GM19099 (cell line): ENCODE data around the gene CD22.
A peak's percentile ranks its signal among the peaks of the same experiment; 100 is the strongest.

ENCODE experiments used
- POLR2A ChIP-seq: IDR thresholded peaks from 3 replicates; pipeline ENCODE4 v1.6.1; 2011; ENCODE audit warnings: low read depth; ENCODE audit not compliant: insufficient read length; ENCODE audit errors: extremely low read depth

Gene CD22

DNA sequence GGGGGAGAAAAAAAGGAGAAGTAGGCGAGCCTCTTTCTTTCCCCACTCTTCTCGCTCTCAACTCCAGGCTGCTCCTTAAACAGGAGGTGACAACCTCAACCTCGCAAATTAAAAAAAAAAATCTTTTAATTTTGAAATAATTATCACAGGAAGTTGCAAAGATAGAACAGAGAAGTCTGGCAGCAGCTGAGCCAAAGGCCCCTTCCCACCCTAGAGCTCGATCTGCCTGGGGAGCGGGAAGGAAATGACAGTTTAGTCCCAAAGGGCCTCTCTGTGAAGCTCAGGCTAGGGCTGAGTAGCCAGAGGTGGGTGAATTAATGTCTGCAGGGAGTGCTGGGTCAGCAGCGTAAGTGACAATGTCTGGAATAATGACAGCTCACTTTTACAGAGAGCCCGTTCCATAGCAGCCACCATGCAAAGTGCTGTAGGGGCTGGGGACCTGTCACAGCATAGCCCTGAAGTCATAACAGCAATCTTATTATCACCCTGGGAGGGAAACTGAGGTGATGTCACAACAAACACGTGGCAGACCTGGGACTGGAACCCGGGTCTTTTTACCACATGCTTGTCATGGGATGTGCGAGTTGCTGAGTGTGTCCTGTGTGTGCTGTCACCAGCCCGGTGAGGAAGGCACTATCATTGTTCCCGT lies 8.8 kb upstream of the CD22 start:
- no peak for TF ChIP-seq POLR2A

DNA sequence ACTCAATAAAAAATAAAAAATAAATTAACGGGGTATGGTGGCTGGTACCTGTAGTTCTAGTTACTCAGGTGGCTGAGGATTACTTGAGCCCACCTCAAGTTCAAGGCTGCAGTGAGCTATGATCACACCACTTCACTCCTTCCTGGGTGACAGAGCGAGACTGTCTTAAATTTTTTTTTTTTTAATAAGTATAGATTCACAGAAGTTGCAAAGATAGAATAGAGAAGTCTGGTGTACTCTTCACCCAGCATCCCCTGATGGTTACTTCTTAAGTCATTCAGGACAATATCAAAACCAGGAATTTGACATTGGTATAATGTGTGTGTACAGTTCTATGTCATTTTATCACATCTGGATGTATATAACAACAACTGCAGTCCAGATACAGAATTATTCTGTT lies 7.7 kb upstream of the CD22 start:
- no peak for TF ChIP-seq POLR2A

DNA sequence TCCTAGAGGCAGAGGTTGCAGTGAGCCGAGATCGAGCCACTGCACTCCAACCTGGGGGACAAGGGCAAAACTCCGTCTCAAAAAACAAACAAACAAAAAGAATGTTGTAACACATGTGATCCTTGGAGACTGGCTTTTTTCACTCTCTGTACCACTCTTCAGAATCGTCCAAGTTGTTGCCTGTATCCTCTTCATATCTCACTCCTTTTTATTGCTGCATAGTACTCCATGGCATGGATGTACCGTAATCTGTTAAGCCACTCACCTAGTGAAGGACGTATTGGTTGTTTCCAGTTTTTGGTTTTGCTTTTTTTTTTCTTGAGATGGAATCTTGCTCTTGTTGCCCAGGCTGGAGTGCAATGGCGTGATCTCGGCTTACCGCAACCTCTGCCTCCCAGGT lies 7.0 kb upstream of the CD22 start:
- no peak for TF ChIP-seq POLR2A

DNA sequence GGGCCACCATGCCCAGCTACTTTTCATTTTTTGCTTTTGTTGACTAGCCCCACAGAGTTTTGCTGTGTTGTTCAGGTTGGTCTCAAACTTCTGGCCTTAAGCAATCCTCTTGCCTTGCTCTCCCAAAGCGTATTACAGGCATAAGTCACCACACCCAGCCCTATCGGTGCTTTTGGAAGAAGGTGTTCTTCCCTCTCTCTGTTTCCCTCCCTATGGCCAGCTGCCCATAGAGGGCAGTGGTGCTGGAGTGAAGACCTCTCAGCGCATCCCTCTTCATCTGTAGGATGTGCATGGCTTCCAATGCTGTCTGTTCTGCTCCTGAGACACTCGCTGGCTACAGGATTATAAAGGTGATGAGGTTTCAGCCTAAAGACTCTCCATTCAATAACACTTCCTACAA lies 1.3 kb upstream of the CD22 start:
- TF ChIP-seq POLR2A: no peak

DNA sequence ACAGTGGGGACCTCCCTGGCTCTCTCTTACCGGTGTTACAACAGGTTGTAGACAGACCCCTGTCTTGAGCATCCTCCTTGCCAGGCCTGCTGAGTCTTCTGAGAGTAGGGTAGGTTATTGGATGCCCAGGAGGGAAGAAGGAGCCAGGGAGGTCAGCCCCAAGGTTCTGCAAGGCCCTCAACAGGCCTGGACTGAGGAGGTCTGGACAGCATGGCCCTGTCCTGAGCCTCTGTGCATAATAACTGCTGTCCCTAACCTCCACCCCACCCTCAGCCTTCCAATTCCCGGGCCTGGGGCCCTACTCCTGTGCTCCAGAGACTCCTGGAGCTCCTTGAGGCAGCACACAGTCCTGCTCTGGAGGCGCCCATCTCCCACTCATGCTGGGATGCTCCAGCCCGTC lies 336 bp downstream of the CD22 start:
- no peak for TF ChIP-seq POLR2A

DNA sequence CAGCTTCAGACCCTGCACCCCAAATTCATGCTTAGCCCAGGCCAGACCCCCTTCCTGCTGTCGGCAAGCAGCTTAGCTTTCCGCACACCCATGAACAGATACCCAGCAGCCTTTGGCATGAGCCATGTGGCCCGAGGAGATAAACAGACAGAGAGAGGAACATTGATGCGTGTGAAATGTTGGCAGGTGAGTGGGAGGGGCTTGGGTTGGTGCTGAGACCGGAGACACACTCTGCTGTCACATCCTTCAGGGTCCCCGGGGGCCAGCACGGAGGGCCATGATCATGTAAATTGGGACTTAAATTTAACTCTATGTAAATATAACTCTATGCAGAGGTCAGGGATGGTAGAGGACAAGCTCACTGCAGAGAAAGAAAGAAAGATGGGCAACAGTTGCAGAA lies 1.5 kb downstream of the CD22 start:
- peak; percentile 51 for TF ChIP-seq POLR2A

DNA sequence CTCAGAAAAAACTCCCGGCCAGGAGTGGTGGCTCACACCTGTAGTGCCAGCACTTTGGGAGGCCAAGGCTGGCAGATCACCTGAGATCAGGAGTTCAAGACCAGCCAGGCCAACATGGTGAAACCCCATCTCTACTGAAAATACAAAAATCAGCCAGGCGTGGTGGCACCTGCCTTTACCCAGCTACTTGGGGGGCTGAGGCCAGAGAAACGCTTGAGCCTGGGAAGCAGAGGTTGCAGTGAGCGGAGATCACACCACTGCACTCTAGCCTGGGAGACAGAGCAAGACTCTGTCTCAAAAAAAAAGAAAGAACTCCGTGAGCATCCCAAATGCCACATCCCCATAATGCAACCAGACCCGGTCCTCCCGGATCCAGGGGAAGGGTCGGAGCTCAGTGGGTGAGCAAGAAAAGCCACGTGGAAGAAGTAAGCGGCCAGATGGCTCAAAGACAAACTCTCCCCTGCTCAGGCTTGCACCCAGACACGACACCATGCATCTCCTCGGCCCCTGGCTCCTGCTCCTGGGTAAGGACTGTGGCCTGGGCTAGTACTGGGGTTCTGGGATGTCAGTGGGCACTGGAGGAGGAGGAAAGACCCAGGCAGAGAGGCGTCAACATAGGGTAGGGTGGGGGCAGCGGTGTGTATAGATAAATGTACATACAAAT lies 2.7 kb downstream of the CD22 start:
- TF ChIP-seq POLR2A: peak; percentile 38

DNA sequence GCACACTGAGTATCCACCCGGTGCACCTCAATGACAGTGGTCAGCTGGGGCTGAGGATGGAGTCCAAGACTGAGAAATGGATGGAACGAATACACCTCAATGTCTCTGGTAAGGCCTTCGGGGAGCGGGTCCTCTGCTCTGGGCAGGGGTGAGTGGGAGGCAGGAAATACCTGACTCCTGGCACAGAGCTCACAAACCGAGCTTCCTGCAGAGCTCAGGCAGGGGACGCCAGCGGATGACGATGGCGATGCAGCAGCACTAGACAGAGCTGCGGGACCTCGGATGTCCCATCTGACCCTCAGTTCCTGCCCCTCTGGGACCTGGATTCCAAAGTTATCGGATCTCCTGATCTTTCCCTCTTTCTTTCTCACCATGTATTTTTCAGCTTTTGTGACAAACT lies 3.8 kb downstream of the CD22 start:
- peak; percentile 63 for TF ChIP-seq POLR2A

DNA sequence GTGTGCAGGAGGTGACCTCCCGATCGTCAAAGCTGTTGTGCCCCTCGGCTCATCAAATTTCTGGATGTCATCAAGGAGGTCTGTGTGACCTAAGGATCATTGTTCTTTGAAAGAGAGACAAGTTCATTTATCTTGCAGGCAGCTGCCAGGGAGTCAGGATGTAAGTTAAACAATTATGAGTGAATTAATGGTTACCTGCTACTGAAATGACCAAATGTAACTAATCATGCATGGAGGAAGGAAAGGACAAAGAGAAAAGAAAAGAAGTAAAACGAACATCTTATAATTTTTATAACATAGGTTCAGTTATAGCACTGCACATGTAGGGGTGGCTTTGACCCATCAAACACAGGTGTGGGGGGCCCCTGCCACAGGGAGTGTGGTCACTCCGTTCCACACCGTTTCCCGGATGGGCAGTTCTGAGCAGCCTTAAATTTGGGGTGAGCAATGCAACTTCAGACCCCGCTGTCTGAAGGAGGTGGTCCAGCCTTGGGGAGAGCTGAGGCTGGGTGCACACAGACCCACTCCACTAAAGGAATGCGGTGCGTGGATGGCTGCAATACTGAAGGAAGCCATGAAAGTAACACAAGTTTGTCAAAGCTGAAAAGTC lies 5.3 kb downstream of the CD22 start:
- TF ChIP-seq POLR2A: peak; percentile 30

DNA sequence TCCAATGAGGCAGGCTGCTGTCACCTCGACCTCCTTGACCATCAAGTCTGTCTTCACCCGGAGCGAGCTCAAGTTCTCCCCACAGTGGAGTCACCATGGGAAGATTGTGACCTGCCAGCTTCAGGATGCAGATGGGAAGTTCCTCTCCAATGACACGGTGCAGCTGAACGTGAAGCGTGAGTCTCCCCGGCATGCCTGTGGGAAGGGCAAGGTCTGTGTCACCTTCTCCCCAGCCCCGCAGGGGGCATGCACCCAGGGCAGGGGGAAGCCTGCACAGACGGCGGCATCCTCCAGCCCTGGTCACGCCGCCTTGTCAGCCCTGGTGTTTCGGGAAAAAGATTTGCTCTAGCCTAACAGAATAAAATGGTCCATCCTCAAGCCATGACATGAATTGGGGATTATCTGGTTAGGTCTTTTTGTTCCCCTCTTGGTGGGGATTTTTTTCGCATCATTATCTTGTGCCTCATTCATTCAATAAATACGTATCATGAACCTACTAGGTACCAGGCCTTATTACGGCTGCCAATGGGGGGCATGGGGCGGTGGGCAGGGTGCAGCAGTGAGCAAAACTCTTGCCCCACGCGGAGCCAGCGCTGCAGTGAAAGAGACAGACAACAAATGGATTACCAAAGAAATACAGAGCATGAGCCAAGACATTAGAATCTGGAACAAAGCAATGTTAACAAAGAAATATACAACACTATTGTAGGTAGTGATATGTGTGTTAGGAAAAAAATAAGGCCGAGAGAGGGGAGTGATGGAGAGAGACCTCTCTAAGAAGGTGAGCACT lies 7.4 kb downstream of the CD22 start:
- TF ChIP-seq POLR2A: no peak

DNA sequence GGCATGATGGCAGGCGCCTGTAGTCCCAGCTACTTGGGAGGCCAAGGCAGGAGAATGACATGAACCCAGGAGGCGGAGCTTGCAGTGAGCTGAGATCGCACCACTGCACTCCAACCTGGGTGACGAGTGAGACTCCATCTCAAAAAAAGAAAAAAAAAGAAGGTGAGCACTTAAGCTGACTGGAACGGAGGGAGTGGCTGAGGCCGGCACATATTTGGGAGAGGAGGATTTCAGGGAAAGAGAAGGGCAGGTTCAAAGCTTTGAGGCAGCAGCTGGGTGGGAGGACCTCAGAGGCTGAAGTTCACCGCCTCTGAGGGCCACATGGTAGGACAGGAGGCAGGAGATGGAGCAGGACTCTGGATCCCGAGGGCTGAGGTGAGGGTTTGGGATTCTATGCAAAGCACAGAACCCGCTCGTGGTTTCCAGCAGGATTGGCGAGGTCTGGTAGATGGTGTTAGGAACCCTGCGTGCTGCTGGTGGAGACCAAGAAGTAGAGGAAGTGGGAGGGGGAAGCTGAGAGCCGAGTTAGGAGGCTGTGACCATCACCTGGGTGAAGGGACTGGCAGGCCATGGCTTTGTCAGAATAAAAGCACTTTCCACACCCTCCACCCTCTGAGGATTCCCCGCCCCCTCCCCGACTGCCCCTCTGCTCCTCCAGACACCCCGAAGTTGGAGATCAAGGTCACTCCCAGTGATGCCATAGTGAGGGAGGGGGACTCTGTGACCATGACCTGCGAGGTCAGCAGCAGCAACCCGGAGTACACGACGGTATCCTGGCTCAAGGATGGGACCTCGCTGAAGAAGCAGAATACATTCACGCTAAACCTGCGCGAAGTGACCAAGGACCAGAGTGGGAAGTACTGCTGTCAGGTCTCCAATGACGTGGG lies 8.4 kb downstream of the CD22 start:
- TF ChIP-seq POLR2A: peak; percentile 28

DNA sequence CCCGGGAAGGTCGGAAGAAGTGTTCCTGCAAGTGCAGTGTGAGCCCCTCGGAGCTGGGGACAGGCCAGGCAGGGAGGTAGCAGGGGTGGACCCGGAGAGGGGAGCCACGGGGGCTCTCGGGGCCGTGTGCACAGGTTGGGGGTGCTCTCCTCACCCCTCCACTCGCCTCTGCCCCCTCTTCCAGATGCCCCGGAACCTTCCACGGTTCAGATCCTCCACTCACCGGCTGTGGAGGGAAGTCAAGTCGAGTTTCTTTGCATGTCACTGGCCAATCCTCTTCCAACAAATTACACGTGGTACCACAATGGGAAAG lies 9.0 kb downstream of the CD22 start:
- no peak for TF ChIP-seq POLR2A

DNA sequence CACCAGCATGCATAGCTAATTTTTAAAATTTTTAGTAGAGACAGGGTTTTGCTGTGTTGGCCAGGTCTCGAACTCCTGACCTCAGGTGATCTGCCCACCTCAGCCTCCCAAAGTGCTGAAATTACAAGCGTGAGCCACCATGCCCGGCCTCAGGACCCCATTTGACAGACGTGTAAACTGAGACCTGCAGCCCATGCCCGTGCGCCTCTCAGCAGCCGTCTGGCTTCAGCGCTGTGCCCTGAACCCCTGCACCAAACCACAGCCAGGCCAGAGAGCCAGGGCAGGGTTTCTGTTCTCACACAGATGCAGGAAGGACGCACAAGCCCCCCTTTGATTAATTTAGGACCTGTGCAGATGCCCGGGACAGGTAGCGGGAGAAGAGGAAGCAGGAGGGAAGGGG lies 11.4 kb downstream of the CD22 start:
- TF ChIP-seq POLR2A: no peak

DNA sequence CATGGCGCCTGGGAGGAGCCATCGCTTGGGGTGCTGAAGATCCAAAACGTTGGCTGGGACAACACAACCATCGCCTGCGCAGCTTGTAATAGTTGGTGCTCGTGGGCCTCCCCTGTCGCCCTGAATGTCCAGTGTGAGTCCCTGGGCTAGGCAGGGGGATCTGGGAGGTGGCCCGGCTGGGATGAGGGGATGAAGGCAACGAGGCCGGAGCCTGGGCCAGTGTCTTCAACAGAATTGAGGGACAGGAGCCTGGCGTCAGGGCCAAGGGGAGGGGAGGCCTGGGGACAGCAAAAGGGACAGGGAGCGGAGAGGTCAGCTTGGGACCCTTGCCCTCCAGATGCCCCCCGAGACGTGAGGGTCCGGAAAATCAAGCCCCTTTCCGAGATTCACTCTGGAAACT lies 12.0 kb downstream of the CD22 start:
- TF ChIP-seq POLR2A: no peak
